Stimulated activated CD8-positive, alpha-beta memory T cell treated with anti-CD3 and anti-CD28 coated beads, Interleukin-12 subunit alpha, Interleukin-12 subunit beta, amount 100 ng/mL, for 4 hours (primary cell): Measurements from ENCODE around the gene RPL13A.
"Not testable (repeated sequence)": the region's sequence is repeated elsewhere in the genome, so short reads cannot be mapped to it uniquely, and the experiment has no call there.

Source experiments
- DNase-seq: peaks from one replicate; pipeline ENCODE4 v3.0.0-alpha.2; 2020; ENCODE audit warnings: low read depth

The RPL13A gene

DNA sequence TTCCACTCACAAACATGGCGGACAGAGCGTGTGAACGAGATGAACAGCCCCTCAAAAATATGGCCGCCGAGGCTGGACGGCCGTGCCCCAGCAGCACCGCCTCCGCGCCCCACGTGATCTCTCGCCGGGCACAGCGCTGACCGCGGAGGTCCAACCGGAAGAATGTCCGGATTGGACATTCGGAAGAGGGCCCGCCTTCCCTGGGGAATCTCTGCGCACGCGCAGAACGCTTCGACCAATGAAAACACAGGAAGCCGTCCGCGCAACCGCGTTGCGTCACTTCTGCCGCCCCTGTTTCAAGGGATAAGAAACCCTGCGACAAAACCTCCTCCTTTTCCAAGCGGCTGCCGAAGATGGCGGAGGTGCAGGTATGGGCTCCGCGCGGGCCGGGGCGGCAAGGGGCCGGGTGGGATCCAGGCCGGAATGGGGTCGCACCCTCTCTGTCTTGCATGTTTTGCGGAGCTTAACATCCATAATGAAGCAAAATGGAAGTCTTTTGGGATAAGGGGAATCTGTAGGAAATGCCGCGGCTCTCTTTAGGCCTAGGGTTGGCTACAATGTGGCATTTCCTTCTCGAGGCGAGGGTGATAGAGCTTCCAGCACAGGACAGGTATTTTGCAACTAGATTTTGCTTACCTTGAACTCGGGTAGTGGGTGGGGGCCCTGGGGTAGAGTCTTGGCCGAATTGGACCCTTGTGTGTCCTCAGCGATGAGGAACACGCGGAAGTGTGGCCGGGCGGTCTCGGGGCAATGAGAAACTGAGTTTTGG lies at the start of gene RPL13A:
TSS of gene RPL13A (plus strand) at position 332 of the 769 bp plus-strand sequence. CDS start at position 354, 22 bp downstream.
- DNase-seq: peak; percentile 99

DNA sequence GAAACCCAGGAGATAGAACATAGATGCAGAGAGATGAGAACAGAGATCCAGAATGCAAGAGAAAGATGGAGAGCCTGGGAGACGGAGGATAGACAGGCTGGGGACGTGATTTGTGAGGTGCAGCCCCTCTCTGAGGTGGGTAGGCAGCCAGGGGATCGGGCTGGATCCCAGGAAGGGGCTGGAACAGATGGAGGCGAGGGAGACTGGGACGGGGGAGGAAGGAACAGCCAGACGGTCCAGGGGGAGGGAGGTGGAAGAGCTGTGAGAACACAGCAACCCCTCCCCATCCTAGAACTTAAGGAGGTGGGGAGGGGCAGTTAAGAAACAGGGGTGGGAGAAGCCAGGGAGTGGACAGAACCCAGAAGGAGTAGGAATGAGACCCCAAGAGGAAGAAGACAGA lies 49.1 kb upstream of the RPL13A start:
- no peak for DNase-seq

DNA sequence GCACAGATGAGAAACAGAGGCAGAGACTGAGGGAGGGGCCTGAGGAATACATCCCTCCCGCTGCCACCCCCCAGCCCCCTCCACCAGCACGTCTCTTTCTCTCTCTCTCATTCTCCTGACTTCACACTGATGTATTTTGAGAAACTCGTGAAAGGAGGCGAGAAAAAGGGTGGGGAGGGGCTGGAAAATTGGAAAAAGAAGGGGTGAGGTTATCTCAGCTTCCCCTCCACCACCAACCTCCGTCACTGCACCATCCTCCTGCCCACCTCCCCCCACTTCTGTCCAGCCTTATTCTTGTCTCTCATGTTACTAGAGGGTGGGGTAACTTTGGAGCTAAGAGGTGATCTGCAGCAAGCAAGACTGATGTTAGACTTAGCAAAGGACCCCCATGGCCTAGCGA lies 47.6 kb upstream of the RPL13A start:
- DNase-seq: no peak

DNA sequence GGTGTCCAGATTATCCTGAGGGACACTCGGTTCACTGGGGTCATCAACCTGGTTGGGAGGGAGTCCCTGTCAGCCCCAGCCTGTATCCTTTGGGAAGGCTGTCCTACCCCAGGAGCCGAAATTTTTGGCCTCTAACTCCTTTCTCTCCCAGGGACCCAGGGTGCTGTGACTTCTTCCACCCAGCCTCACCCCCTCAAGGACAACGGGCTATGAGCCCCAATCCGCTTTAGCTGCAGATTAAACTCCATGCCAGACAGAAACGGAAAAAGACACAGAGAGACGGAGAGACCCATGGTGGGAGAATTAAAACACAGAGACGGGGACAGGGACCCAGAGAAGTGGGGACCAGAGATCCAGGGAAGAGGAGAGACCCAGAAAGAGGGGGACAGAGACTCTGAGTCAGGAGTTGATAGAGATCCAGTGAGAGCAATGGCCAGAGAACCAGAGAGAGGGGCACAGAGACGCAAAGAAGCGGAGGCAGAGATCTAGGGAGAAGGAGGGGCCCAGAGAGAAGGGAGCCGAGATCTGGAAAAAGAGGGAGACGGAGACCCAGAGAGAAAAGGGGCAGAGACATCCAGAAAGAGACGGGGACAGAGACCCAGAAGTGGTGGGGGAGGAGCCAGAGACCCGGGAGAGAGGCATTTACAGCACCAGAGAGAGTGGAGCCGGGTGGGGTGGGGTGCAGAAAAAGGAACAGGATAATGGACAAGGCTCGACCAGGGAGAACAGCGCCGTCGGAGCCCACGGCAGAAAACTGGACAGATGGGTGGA lies 46.8 kb upstream of the RPL13A start:
- DNase-seq: no peak

DNA sequence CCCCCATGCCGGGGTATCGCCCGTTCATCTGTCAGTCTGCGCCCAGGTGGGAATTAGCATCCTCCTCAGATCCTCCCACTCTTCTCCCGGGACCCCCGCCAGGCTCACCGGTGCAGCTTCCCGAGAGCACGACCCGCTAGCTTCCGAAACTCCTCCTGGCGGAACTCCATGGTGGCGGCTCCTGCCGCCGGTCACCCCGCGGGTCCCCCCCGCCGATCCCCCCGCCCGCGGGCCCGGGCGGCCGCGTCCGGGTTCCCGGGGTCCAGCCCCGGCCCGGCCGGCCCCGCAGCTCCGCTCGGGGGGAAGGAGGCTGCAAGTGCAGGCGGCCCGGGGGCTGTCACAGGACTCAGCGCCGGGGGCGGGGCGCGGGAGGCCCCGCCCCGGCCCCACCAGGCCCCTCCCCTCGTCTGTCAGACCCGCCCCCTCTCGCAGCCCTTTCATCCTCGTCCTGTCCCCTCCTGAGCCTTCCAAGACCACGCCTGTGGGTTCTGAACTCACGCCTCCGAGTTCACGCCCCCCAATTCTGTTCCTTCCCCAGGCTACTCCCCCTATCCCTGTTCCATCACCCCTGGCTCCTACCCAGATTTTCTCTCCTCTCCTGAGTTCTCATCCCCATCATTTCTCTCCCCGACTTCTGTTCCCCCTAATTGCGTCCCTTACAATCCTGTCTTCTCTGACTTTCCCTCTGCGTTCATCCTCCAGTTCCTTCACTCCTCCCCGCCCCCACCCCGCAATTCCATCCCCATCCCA lies 46.0 kb upstream of the RPL13A start, which contains the start of gene SLC17A7:
TSS of gene SLC17A7 (minus strand) at position 318 of the 750 bp plus-strand sequence. CDS start at position 170, 148 bp downstream.
- no peak for DNase-seq

DNA sequence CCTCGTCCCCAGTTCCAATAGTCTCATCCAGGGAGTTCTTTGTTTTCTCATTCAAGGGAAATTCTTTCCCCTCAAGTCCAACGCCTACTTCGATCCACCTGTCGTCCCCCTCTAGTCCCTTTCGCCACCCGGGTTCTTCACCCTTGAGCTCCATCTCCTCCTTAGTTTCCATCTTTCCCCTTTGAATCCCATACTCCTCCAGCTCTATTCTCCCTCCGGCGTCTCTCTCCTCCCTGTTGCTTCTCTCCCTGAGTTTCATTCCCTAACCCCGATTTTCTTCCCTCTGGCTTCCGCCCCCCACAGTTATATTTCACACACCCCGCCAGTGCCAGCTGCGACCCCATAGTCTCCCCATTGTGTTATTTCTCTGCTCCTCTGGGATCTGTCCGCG lies 45.5 kb upstream of the RPL13A start:
- no peak for DNase-seq

DNA sequence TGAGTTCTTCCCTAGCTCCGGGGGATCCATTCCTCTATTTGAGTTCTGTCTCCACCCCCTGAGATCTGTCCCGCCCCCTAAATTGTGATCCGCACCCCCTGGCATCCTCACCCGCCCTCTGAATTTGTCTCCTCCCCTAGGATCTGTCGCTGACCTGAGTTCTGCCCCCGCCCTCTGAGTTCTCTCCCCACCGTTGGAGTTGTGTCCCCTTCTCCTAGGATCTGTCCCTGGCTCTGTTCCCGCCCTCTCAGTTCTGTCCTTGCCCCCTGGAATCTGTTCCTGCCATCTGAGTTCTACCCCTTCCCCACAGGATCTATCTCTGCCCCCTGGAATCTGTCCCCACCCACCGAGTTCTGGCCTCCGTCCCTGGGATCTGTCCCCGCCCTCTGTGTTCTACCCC lies 45.1 kb upstream of the RPL13A start:
- DNase-seq: no peak

DNA sequence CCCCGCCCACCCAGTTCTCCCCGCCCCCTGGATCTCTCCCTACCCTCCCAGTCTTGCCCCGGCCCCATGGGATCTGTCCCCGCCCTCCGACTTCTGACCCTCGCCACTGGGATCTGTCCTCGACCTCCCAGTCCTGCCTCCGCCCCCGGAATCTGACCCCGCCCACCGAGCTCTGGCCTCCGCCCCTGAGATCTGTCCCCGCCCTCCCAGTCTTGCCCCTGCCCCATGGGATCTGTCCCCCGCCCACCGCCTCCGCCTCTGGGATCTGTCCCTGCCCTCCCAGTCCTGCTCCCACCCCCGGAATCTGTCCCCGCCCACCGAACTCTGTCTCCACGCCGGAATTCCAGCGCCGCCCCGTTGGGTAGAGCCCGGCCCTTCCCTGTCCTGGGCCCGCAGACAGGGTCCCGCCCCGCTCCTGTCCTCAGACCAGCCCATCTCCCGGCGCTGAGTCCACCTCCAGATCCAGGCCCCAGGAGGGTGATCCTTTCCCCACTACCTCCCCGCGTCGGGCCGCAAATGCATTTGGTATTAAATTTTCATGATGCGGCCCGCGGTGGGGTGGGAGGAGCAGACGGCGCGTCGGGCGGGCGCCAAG lies 44.5 kb upstream of the RPL13A start:
- no peak for DNase-seq

DNA sequence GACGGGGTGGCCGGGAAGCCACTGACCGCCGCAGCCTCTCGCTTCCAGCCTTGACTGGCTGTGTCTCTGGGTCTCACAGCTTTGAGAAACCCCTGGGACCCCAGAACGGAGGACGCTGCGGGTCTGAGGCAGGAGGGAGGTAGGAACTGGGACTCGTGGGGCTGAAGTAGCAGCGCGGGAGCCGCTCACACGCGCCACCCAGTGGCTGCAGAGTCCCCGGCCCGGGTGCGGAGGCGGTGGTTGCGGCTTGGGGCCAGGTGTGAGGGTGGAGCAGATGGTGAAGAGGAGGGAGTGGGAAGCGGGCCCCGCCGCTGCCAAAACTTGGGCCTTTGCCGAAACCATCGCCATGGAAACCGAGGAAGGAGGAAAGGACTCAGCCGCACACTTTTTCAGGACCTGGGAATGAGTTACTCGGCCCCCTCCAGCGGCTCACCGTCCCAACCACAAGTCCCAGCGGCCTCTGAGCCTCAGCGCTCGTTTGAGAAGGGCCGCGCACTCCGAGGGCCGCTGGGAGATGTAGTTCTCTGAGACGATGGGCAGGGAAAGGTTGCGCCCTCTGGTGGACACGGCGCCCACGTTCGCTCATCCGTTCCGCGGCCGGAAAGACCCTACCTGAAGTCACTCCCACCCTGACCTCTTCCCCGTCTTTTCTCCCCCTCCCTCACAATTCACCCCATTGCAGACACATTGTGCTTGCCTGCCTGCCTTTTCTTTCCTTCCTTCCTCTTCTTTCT lies 43.9 kb upstream of the RPL13A start:
- DNase-seq: peak; percentile 89

DNA sequence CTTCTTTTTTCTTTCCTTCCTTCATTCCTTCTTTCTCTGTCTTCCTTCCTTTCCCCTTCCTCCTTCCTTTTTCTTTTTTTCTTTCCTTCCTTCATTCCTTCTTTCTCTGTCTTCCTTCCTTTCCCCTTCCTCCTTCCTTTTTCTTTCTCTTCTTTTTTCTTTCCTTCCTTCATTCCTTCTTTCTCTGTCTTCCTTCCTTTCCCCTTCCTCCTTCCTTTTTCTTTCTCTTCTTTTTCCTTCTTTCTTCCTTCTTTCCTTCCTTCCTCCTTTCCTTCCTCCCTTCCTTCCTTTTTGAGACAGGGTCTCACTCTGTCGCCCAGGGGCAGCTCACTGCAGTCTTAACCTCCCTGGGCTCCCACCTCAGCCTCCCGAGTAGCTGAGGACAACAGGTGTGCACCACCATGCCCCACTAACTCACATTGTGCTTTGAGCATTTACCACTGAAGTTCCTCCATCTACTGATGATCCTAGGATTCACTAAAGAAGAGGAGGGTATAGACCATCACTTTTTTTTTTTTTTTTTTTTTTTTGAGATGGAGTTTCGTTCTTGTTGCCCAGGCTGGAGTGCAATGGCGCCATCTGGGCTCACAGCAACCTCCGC lies 43.2 kb upstream of the RPL13A start:
- not testable (repeated sequence) for DNase-seq

DNA sequence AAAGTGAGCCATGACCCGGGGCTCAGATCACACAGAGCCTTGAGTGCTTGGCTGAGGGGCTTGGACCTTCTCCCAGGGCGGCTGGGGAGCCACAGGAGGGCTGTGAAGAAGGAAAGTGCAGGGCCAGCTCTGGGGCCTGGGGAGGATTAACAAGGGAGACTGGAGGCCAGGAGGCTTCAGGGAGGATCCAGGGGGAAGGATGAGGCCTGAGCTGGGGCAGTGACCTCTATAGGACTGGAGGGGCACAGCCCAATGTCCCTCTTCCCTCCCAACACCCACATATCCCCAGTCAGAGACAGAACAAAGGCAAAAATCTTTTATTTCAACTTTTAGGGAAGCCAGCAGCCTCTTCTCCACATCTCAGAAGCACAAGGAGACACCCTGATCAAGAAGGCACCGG lies 41.4 kb upstream of the RPL13A start:
- DNase-seq: no peak

DNA sequence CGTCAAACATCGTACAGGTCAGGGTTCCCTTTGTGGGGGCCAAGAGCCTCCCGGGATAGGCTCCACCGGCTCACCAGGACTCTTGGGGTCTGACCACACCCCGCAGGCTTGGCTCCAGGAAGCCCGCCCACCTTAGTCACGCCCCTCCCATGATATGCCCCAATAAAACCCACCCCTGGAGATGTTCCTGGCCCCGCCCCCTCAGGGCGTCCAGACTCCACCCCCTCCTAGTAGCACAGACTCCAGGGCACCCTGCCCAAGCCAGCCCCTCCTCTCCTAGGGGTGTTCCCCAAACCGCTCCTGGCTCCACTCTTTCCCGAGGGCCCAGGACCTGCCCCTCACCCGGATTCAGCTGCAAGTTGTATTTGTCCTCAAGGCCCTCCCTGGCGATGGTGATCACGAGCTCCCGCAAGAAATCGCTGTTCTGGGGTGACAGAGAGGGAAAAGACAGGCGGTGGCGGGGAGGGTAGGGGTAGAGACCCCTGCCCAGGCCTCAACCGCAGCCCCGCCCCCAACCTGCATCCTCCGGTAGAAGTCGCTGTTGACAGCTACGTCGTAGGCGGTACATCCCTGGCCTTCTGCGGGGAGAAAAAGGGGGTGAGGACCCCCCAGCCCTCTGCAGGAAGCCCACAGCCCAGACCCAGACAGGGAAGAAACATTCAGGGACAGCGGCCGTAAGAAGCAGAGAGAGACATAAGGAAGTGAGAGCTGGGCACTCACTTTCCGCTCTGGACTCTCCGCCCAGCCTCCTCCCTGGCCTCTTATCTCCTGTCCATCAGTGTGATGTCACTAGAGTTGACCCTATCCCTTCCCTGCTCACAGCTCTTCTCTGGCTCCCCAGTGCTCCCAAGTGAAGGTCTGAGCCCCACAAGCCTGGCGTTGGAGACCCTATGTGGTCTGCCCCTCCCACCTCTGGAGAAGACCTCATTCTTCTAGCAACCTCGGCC lies 39.6 kb upstream of the RPL13A start:
- no peak for DNase-seq

DNA sequence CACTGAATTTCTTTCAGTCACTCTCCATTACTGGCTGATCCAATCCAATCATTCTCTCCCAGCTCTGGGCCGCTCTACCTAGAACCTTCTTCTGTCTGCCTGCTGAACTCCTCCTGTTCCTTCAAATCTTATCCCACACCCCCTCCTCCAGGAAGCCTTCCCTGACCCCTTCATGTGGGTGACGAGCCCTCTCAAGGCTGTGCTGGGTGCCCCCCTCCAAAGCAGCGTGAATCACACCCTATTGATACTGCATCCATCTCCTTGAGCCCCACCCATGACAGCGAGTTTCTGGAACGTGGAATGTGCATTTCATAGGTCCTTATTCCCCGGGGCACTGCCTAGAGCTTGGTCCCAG lies 39.0 kb upstream of the RPL13A start:
- no peak for DNase-seq

DNA sequence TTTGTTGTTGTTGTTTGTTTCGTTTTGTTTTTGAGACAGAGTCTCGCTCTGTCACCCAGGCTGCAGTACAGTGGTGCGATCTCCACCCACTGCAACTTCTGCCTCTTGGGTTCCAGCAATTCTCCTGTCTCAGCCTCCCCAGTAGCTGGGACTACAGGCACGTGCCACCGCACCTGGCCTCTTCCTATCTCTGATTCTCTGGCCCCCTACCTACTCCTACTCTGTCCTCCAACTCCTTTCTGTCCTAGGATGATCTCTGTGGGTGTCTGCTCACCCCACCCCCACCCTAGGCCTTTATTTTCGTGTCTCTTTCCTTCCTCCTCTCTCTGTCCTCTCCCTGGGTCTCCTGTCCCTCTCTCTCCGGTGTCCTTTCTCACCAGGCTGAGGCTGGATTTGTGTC lies 37.0 kb upstream of the RPL13A start:
- DNase-seq: no peak

DNA sequence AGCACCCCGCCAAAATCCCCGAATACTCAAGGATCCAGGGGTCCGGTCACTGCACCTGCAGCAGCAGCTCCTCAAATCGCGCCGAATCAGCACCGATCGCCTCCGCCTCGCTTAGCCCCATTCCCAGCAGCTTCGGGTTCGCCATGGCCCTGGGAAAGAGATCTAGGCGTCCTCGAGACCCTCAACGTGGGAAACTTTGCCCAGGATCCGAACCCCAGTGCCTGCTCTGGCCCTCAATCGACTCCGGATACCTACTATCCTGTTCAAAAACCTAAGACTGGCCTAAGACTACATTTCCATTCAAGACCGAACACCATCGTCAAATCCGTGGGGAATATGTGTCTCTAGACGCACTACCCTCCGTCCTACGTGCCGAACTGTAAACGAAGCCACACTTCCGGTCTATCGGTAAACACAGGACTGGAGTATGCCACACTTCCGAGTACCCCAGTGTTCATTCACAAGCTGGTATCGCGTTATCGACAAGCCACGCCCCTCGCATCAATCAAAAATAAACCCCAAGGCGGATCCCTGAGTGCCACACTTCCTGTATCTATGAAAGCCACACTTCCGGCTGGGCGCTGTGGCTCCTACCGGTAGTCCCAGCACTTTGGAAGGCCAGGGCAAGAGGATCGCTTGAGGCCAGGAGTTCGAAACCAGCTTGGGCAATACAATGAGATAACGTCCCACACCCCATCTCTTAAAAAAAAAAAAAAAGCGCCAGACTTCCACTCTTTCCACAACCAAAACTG lies 35.8 kb upstream of the RPL13A start, which contains the start of gene PIH1D1:
TSS of gene PIH1D1 (minus strand) at position 385 of the 752 bp plus-strand sequence. CDS start at position 145, 240 bp downstream.
- DNase-seq: peak; percentile 84

DNA sequence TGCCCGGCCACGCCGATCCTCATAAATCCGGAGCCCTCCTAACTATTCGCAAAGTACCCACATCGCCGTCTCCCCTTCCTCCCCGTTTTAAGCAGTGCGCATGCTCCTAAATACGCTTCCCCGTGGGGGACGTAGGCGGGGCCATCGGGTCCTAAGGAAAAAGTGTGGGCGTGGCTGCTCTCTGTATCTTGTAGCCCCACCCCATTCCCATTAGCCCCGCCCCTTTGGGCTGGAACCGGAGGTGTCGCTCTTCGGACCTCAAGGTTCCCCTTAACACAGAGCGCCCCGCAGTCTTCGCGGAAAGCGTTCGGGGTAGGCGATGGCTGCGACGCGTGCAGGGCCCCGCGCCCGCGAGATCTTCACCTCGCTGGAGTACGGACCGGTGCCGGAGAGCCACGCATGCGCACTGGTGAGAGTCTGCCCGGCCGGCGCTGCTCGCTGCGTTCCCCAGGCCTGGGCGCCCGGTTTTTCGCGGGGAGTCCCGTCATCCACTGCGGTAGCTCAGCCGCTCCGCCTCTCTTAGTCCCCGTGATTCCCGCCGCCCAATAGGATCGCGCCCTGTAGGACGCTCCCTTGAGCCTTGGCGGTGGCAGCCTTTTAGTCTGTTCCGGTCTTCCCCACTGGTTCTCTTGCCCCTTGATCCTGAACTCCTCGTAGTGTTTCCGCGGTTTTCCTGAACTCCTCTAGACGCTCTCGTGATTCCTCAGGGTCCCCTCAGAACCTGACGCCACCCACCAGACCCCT lies 34.2 kb upstream of the RPL13A start, which contains the start of gene ALDH16A1:
TSS of gene ALDH16A1 (plus strand) at position 213 of the 744 bp plus-strand sequence. CDS start at position 320, 107 bp downstream.
- DNase-seq: peak; percentile 97

DNA sequence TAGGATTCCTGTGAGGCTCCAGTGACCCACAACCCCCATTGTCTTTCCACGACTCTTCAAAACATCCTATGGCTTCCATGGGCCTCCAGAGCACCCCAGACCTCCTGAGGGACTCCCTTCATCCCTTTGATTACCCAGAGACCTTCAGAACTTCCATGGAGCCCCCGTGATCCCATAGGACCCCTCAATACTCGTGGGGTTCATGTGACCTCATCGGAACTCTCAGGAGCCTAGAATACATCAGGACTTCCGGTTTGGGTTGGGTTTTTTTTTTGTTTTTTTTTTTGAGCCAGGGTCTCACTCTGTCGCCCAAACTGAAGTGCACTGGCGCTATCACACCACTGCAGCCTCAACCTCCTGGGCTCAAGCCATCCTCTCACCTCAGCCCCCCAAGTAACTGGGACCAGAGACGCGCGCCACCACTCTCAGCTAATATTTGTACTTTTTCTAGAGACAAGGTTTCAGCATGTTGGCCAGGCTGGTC lies 33.6 kb upstream of the RPL13A start:
- no peak for DNase-seq

DNA sequence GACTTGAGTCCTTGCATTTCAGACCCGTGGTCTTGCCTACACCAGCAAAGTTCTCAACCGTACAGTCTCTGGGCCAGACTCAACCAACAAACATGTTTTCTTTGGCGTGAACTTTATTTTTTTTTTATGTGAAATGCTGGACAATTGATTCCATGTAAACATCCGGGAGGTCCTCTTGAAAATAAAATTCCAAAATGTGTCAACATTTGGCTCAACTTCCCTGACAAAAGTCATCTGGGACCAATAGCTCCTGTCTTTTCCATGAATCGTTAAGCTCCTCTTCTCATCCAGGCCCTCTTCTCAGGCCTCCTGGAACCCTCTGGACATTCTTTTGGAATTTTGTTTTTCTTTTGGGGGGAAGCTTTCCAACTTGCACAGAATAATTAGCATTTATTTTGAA lies 31.6 kb upstream of the RPL13A start:
- no peak for DNase-seq
